ENCODE data around the gene PSMA8.
"Not testable (repeated sequence)": the region's sequence is repeated elsewhere in the genome, so short reads cannot be mapped to it uniquely, and the experiment has no call there.

PSMA8 gene

DNA sequence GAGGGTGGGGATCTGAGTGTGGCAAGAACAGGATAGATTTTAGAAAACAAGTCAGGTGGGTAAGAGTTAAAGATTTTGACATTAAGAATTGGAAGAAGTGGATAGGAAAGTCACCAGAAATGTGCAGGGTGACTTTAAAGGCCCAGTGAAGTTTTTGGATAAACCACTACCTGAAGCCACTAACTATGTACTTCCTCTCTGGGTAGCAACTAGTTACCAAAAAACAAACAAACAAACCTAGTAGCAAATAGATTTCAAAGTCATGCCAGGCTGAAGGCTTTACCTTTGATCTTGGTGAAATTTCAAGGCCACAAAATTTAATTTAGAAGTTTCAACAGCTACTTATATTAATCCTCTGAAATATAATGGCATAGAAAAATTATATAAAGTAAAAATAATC lies 42.5 kb downstream of the PSMA8 start:
- DNase-seq, result no peak

DNA sequence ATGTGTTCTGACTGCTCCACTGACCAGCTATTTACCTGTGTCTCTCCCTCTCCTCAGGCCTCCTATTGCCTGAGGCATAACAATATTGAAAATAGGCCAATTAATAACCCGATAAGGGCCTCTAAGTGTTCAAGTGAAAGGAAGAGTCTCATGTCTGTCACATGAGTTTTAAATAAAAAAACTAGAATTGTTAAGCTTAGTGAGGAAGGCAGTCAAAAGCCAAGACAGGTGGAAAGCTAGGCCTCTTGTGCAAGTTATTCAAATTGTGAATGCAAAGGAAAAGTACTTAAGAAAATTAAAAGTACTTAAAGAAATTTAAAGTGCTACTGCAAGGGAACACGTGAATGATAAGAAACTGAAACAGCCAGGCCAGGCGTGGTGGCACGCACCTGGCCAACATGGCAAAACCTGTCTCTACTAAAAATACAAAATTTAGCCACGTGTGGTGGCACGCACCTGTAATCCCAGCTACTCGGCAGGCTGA lies 47.7 kb downstream of the PSMA8 start:
- DNase-seq, result no peak

DNA sequence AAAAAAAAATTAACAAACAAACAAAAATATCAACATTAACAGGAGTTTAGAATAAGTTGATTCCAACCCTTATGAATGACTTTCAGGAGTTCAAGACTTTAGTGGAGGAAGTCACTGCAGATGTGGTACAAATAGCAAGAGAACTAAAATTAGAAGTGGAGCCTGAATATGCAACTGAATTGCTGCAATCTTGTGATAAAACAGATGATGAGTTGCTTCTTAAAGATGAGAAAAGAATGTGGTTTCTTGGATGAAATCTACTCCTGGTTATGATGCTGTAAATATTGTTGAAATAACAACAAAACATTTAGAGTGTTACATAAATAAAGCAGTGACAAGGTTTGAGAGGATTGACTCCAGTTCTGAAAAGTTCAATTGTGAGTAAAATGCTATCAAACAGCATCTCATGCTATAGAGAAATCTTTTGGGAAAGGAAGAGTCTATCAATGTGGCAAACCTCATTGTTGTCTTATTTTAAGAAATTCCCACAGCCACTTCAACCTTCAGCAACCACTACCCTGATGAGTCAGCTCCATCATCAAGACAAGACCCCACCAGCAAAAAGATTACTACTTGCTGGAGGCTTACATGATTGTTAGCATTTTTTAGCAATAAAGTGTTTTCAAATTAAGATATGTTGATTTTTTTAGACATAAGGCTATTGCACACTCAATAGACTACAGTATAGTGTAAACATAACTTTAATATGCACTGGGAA lies 49.9 kb downstream of the PSMA8 start:
- no peak for DNase-seq

DNA sequence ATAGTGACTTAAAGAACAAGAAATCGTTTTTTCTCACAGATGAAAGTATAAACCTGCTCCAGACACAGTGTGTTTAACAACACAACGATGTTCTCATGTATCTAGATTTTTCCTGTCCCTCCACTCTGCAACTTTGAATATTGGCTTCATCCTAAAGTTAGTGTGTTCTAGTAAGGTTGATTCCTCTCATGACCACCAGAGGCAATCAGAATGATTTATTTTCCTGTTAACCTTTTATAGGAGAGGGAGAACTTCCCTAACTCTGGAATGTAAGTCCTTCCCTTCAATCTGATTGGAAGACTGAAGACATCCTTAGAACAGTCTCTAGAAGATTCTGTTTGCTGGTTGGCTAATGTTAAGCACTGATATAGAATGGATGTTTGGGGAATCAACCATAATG lies 51.6 kb downstream of the PSMA8 start:
- no peak for DNase-seq

GRCh38 chr18:26190506-26190905 lies 56.8 kb downstream of the PSMA8 start:
- no peak for DNase-seq

GRCh38 chr18:26192233-26192632 lies 58.6 kb downstream of the PSMA8 start:
- no peak for DNase-seq

DNA sequence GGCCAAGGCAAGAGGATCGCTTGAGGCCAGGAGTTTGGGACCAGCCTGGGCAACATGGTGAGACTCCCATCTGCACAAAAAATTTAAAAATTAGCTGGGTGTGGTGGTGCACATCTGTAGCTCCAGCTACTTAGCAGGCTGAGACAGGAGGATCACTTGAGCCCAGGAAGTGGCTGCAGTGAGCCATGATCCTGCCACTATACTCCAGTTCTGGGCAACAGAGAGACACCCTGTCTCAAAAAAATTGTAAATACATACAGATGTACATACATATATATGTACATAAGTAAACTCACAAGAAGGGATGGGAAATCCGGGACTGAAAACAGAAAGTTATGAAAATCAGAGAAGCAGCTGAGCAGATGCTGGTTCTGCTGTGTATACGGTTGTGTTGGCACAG lies 62.9 kb downstream of the PSMA8 start:
- no peak for DNase-seq

GRCh38 chr18:26202001-26202400 lies 68.3 kb downstream of the PSMA8 start:
- DNase-seq, result not testable (repeated sequence)

- no peak for DNase-seq
Observed at GRCh38 chr18:26205318-26205717, 71.6 kb downstream of the PSMA8 start.

- DNase-seq, result no peak
Observed at GRCh38 chr18:26206488-26206887, 72.8 kb downstream of the PSMA8 start.

DNA sequence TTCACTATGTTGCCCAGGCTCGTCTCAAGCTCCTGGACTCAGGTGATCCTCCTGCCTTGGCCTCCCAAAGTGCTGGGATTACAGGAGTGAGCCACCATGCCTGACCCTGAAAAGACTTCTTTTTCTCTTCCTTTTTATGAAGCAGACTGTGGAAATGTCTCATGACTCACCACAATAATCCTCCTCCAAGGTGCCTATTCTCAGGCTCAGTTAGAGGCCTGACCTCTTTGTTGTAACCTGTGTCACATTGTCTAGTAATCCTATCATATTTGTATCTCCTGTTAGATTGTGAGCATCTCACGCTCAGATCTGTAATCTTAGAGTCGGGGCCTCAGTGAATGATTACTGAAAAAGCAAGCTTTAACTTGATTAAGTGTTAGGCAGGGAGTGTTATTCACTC lies 74.3 kb downstream of the PSMA8 start:
- DNase-seq, result no peak

- no peak for DNase-seq
Observed at GRCh38 chr18:26208977-26209376, 75.3 kb downstream of the PSMA8 start.

GRCh38 chr18:26210147-26210546 lies 76.5 kb downstream of the PSMA8 start:
- no peak for DNase-seq

- no peak for DNase-seq
Observed at GRCh38 chr18:26215247-26215970, 81.7 kb downstream of the PSMA8 start.

DNA sequence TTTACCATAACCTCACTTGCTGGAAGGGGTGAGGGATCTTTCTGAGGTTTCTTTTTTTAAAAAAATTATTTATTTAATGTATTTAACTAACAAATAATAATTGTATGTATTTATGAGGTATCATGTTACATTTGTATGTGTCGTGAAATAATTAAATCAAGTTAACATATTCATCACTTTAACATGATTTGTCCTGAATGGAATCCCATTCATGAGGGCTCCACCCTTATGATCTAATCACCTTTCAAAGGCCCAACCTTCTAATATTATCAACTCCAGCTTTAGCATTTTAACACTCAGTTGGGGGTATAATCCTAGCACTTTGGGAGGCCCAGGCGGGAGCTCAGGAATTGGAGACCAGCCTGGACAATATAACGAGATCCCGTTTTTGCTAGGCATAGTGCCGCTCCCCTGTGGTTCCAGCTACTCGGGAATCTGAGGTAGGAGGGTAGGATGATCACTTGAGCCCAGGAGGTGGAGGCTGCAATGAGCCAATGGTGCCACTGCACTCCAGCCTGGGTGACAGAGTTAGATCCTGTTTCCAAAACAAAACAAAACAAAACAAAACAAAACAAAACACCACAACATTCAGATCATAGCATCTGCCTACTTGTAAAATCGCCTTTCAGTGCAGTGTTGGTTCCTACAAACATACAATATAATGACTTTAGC lies 91.5 kb downstream of the PSMA8 start:
- DNase-seq, result no peak

DNA sequence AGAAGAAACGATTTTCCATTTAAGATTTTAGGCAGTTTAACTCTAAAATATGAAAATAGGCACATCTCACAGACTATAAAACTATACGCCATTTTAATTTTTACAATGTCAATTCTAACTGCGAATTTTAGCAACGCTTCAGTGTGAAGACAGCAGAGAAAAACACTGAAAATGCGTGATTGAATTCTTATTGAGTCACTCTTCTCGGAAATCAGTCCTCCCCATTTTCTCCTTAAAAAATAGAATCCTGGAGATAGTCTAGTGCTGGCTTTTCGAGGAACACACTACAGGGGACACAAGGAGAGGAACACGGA lies 92.2 kb downstream of the PSMA8 start:
- no peak for DNase-seq

GRCh38 chr18:26226229-26227050 lies 92.8 kb downstream of the PSMA8 start, which contains the start of gene TAF4B:
TAF4B (plus strand) TSS chr18:26226445; CDS start chr18:26226934, 489 bp downstream.
- peak; percentile 96 for DNase-seq

GRCh38 chr18:26227051-26227670 lies 93.5 kb downstream of the PSMA8 start:
- peak; percentile 44 for DNase-seq

DNA sequence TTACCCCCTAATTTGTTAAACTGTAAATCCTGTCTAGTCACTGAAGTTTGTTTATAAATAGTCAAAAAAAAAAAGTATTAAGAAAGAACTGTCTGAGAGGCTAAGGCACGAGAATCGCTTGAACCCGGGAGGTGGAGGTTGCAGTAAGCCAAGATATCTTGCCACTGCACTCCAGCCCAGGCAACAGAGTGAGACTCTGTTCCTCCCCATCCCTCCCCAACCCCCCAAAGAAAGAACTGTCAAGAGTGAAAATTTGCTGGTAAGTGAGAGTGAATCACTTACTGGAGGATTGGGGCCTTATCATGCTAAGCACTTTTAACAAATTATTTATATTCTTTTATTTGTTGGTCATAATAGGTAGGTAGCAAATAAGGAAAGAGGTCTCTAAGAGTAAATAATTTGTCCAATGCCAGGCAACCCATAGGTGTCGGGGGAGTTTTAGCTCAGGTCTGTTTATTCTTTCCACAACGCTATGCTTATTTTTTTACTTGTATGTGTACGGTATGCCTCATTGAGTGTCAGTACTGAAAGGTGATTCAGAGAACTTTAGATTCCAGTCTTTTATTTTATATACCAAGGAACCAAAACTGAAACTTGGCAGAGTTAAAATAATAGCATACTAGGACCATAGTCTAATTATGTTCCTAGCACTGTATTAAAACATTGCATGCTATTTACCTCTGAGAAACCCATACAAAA lies 95.0 kb downstream of the PSMA8 start:
- no peak for DNase-seq

DNA sequence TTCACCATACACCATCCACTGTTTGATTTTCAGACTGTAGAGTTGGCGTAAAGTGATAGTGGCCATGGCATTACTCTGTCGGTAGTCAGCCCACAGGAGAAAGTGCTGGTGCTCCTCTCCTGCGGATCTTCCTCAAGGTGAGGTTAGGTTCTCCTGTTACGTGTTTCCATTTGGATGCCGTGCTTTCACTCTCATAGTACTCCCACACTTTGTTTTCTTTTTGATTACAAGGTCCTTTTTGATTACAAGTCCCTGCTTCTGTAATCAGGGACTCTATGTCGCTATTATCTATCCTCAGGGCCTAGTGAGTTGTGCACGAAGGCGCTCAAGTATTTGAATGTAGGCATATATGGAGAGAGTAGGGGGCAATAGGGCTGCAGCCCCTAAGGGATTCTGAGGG lies 96.8 kb downstream of the PSMA8 start:
- no peak for DNase-seq

DNA sequence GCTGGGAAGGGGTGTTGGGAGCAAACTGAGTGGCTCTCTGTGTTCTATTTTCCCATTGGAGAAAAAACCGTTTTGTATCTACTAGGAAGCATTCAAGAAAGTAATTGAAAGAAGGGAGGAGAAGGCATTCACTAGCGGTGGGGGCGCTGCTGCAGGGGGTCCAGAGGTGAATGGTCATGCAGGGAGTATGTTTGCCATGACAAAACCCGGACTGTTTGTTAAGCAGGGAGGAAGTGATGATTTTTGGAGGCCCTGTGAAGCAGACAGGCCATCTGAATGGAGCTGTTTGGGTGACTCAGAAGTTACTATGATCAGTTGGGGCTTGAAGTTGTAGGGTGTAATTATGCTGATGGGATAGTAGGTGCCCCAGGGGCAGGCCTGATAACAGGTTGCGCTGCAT lies 99.5 kb downstream of the PSMA8 start:
- no peak for DNase-seq

DNA sequence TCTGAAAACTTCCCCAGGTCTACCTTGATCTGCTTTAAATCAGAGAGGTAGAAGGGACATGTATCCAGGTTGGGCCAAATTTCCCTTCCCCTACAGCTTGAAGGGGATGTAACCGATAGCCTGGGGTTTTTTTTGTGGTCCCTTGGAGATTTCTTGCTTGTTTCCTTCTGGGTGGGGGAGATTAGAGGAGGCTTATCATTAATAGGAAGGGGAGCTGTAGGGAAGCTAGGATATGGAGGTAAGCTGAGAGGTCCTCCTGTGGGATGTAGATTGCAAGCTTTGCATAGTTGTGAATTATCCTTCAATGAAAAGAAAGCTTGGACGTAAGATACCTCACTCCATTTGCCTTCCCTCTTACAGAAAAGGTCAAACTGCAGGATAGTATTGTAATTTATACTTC lies 103.7 kb downstream of the PSMA8 start:
- DNase-seq, result not testable (repeated sequence)

Measured in left hindlimb (tissue), 1 donor.